GM23338 (cell line): ENCODE data around the gene CASP5. TPM values are rescaled to one million over a fixed set of nuclear protein-coding genes. Genes with fewer than 3 reads are reported as not detected.

Experiments used
- ATAC-seq: fragments of 200-7000 bp; cut with Tn5 transposase; 3 replicates; pipeline ENCODE4 v1.9.1; 2020
- DNase-seq: peaks from one replicate; pipeline ENCODE4 v3.0.0-alpha.2; 2015; ENCODE audit warnings: low spot score
- H2AFZ ChIP-seq: fragments of 200-600 bp; sonication (generic); 2 replicates; pipeline ENCODE4 v1.8.0; 2016; ENCODE audit warnings: antibody characterized with exemption, mild to moderate bottlenecking, moderate library complexity
- H3F3A ChIP-seq: fragments of 200-600 bp; sonication (generic); replicated peaks from 2 replicates; pipeline ENCODE4 v1.8.0; 2017; ENCODE audit warnings: antibody characterized with exemption, mixed run types, low read depth
- H3K27ac ChIP-seq: fragments of 200-600 bp; sonication (generic); 2 replicates; pipeline ENCODE4 v1.6.1; 2016; ENCODE audit warnings: low read depth
- H3K27me3 ChIP-seq: fragments of 200-600 bp; sonication (generic); 2 replicates; pipeline ENCODE4 v1.8.0; 2016; ENCODE audit warnings: mild to moderate bottlenecking, mixed run types, moderate library complexity; ENCODE audit not compliant: insufficient read depth
- H3K36me3 ChIP-seq: fragments of 200-600 bp; sonication (generic); 2 replicates; pipeline ENCODE4 v1.8.0; 2016; ENCODE audit warnings: mild to moderate bottlenecking; ENCODE audit not compliant: insufficient read depth
- H3K4me1 ChIP-seq: fragments of 200-600 bp; sonication (generic); 2 replicates; pipeline ENCODE4 v1.8.0; 2016; ENCODE audit warnings: mild to moderate bottlenecking, moderate library complexity; ENCODE audit not compliant: insufficient read depth
- H3K4me2 ChIP-seq: fragments of 200-600 bp; sonication (generic); 2 replicates; pipeline ENCODE4 v1.7.1; 2017; ENCODE audit warnings: mixed run types
- H3K4me3 ChIP-seq: fragments of 200-600 bp; sonication (generic); 2 replicates; pipeline ENCODE4 v1.6.1; 2016; ENCODE audit warnings: mixed run types
- H3K79me2 ChIP-seq: fragments of 200-600 bp; sonication (generic); replicated peaks from 2 replicates; pipeline ENCODE4 v1.8.0; 2017; ENCODE audit warnings: mild to moderate bottlenecking; ENCODE audit not compliant: insufficient read depth
- H3K9me2 ChIP-seq: fragments of 200-600 bp; sonication (generic); 2 replicates; pipeline ENCODE4 v1.8.0; 2017; ENCODE audit not compliant: insufficient read depth
- H4K20me1 ChIP-seq: fragments of 200-600 bp; sonication (generic); replicated peaks from 2 replicates; pipeline ENCODE4 v1.8.0; 2017; ENCODE audit warnings: mild to moderate bottlenecking; ENCODE audit not compliant: insufficient read depth
- H3K27ac Mint-ChIP-seq: 2 replicates; pipeline ENCODE4 v1.8.0; 2020; ENCODE audit warnings: inconsistent platforms, mild to moderate bottlenecking, moderate library complexity, mixed read lengths
- H3K27me3 Mint-ChIP-seq: 3 replicates; pipeline ENCODE4 v1.8.0; 2022; ENCODE audit warnings: low read depth, mild to moderate bottlenecking, moderate library complexity, mixed read lengths, inconsistent platforms; ENCODE audit not compliant: insufficient read depth, poor library complexity
- H3K36me3 Mint-ChIP-seq: 3 replicates; pipeline ENCODE4 v1.8.0; 2021; ENCODE audit warnings: low read depth, mild to moderate bottlenecking, inconsistent platforms, moderate library complexity, mixed read lengths
- H3K4me1 Mint-ChIP-seq: 3 replicates; pipeline ENCODE4 v1.8.0; 2020; ENCODE audit warnings: mild to moderate bottlenecking, inconsistent platforms, mixed read lengths
- H3K4me3 Mint-ChIP-seq: 3 replicates; pipeline ENCODE4 v1.8.0; 2021; ENCODE audit warnings: moderate library complexity, mild to moderate bottlenecking, inconsistent platforms, mixed read lengths
- H3K9me3 Mint-ChIP-seq: 3 replicates; pipeline ENCODE4 v1.8.0; 2020; ENCODE audit warnings: moderate library complexity, mild to moderate bottlenecking, inconsistent platforms, mixed read lengths
- CREB1 ChIP-seq: fragments of 250-450 bp; sonication (Bioruptor Pico); IDR thresholded peaks from 2 replicates; pipeline ENCODE4 v1.5.0; 2020; ENCODE audit warnings: low read depth, mild to moderate bottlenecking, moderate library complexity
- EZH2phosphoT487 ChIP-seq: fragments of 200-600 bp; sonication (generic); IDR thresholded peaks from one replicate; pipeline ENCODE4 v1.8.1; 2018; ENCODE audit warnings: antibody characterized with exemption; ENCODE audit not compliant: unreplicated experiment
- JUNB ChIP-seq: IDR thresholded peaks from one replicate; pipeline ENCODE4 v1.6.1; 2016; ENCODE audit warnings: antibody characterized with exemption; ENCODE audit not compliant: unreplicated experiment
- NANOG ChIP-seq: IDR thresholded peaks from 2 replicates; pipeline ENCODE4 v1.6.1; 2016; ENCODE audit warnings: antibody characterized with exemption, borderline replicate concordance
- STAT1 ChIP-seq: IDR thresholded peaks from one replicate; pipeline ENCODE4 v1.6.1; 2016; ENCODE audit warnings: antibody characterized with exemption; ENCODE audit not compliant: unreplicated experiment
- ZNF114 ChIP-seq: fragments of 250-450 bp; sonication (Bioruptor Pico); IDR thresholded peaks from 2 replicates; pipeline ENCODE4 v1.5.0; 2020; ENCODE audit warnings: mild to moderate bottlenecking, moderate library complexity
- polyA plus RNA-seq: library from polyadenylated mRNA; unstranded; fragments of >200 nt; fragmentation: Nextera tagmentation; extraction: Ambion mirVana; gene quantifications from 2 replicates; pipeline ENCODE4 v1.2.1, GENCODE V29; 2016
- total RNA-seq: library from RNA; depleted of rRNA; stranded (reverse); fragments of >200 nt; shearing (Covaris generic); gene quantifications from 2 replicates; pipeline ENCODE4 v1.2.3, GENCODE V29; 2014
- TF ChIP-seq, protein P1 (sequence below): fragments of 250-450 bp; sonication (Bioruptor Pico); IDR thresholded peaks from 2 replicates; pipeline ENCODE4 v1.5.0; 2020; ENCODE audit warnings: mild to moderate bottlenecking, moderate library complexity
- TF ChIP-seq, protein P2 (sequence below), 2 experiments: fragments of 200-600 bp in 1 of 2; sonication (generic) in 1 of 2; conservative IDR thresholded peaks; 2 replicates each; pipeline versions ENCODE4 v1.5.1 to v1.6.1; 2016 to 2017; ENCODE audit warnings: antibody characterized with exemption in 2 of 2, low read depth in 2 of 2, mild to moderate bottlenecking in 2 of 2, moderate library complexity in 1 of 2
- TF ChIP-seq, protein P3 (sequence below): IDR thresholded peaks from 2 replicates; pipeline ENCODE4 v1.6.1; 2016; ENCODE audit warnings: antibody characterized with exemption

The CASP5 gene
- total and polyA plus RNA-seq, 2 experiments from 2014 or later: not detected

DNA sequence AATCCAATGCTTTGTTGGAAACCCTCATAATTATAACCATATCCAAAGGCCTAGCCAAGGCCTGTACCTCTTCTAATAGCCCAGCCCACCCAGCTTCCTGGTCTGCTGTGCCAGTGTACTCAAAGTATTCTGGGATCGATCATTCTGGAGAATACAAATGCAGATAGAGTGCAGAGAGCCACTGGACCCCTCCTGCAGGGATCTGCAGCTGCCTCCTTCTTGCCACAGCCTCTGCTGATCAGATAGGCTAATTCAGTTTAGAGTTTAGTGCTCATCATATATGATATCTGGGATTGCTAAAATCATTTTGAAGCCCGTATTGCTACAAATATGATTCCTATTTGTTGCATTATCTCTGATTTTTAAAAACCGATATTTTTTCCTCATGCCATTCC lies 17.5 kb downstream of the CASP5 start (continued):
- TF ChIP-seq, protein P1, sequence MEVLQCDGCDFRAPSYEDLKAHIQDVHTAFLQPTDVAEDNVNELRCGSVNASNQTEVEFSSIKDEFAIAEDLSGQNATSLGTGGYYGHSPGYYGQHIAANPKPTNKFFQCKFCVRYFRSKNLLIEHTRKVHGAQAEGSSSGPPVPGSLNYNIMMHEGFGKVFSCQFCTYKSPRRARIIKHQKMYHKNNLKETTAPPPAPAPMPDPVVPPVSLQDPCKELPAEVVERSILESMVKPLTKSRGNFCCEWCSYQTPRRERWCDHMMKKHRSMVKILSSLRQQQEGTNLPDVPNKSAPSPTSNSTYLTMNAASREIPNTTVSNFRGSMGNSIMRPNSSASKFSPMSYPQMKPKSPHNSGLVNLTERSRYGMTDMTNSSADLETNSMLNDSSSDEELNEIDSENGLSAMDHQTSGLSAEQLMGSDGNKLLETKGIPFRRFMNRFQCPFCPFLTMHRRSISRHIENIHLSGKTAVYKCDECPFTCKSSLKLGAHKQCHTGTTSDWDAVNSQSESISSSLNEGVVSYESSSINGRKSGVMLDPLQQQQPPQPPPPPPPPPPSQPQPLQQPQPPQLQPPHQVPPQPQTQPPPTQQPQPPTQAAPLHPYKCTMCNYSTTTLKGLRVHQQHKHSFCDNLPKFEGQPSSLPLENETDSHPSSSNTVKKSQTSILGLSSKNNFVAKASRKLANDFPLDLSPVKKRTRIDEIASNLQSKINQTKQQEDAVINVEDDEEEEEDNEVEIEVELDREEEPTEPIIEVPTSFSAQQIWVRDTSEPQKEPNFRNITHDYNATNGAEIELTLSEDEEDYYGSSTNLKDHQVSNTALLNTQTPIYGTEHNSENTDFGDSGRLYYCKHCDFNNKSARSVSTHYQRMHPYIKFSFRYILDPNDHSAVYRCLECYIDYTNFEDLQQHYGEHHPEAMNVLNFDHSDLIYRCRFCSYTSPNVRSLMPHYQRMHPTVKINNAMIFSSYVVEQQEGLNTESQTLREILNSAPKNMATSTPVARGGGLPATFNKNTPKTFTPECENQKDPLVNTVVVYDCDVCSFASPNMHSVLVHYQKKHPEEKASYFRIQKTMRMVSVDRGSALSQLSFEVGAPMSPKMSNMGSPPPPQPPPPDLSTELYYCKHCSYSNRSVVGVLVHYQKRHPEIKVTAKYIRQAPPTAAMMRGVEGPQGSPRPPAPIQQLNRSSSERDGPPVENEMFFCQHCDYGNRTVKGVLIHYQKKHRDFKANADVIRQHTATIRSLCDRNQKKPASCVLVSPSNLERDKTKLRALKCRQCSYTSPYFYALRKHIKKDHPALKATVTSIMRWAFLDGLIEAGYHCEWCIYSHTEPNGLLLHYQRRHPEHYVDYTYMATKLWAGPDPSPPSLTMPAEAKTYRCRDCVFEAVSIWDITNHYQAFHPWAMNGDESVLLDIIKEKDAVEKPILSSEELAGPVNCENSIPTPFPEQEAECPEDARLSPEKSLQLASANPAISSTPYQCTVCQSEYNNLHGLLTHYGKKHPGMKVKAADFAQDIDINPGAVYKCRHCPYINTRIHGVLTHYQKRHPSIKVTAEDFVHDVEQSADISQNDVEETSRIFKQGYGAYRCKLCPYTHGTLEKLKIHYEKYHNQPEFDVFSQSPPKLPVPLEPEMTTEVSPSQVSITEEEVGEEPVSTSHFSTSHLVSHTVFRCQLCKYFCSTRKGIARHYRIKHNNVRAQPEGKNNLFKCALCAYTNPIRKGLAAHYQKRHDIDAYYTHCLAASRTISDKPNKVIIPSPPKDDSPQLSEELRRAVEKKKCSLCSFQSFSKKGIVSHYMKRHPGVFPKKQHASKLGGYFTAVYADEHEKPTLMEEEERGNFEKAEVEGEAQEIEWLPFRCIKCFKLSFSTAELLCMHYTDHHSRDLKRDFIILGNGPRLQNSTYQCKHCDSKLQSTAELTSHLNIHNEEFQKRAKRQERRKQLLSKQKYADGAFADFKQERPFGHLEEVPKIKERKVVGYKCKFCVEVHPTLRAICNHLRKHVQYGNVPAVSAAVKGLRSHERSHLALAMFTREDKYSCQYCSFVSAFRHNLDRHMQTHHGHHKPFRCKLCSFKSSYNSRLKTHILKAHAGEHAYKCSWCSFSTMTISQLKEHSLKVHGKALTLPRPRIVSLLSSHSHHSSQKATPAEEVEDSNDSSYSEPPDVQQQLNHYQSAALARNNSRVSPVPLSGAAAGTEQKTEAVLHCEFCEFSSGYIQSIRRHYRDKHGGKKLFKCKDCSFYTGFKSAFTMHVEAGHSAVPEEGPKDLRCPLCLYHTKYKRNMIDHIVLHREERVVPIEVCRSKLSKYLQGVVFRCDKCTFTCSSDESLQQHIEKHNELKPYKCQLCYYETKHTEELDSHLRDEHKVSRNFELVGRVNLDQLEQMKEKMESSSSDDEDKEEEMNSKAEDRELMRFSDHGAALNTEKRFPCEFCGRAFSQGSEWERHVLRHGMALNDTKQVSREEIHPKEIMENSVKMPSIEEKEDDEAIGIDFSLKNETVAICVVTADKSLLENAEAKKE (CRISPR knock-in tag): no peak
- TF ChIP-seq ZNF114: no peak
- TF ChIP-seq EZH2phosphoT487: no peak
- TF ChIP-seq, protein P2, sequence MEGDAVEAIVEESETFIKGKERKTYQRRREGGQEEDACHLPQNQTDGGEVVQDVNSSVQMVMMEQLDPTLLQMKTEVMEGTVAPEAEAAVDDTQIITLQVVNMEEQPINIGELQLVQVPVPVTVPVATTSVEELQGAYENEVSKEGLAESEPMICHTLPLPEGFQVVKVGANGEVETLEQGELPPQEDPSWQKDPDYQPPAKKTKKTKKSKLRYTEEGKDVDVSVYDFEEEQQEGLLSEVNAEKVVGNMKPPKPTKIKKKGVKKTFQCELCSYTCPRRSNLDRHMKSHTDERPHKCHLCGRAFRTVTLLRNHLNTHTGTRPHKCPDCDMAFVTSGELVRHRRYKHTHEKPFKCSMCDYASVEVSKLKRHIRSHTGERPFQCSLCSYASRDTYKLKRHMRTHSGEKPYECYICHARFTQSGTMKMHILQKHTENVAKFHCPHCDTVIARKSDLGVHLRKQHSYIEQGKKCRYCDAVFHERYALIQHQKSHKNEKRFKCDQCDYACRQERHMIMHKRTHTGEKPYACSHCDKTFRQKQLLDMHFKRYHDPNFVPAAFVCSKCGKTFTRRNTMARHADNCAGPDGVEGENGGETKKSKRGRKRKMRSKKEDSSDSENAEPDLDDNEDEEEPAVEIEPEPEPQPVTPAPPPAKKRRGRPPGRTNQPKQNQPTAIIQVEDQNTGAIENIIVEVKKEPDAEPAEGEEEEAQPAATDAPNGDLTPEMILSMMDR (conservative IDR thresholded peaks at IDR 0.05; ENCODE audit: low read depth in 2 of 2): no peak
- TF ChIP-seq, protein P3, sequence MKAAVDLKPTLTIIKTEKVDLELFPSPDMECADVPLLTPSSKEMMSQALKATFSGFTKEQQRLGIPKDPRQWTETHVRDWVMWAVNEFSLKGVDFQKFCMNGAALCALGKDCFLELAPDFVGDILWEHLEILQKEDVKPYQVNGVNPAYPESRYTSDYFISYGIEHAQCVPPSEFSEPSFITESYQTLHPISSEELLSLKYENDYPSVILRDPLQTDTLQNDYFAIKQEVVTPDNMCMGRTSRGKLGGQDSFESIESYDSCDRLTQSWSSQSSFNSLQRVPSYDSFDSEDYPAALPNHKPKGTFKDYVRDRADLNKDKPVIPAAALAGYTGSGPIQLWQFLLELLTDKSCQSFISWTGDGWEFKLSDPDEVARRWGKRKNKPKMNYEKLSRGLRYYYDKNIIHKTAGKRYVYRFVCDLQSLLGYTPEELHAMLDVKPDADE: no peak
- TF ChIP-seq STAT1: no peak
- no peak for TF ChIP-seq JUNB

DNA sequence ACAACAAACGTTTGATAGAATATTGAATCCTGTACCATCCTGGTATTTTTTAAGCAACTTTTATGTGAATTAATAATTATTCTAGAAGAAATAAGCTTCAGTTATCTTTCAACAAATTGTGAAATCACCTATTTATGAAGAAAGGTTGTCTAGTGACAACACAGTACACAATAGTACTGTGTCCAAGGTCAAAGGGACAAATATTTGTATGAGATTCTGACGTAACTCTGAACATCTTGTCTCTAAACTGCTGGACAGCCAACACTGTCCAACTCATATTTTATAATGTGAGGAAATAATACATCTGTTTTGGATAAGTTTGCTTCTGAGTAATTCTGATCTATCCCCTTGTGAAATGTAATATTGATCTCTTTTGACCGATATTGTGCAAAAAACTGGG lies 18.9 kb downstream of the CASP5 start:
- Mint-ChIP-seq H3K27me3 (peaks cover 4% of the 10 kb centered on the region), H3K4me1 (no peaks in the 10 kb centered on the region), H3K9me3 (no peaks in the 10 kb centered on the region), H3K4me3 (no peak overlapping the region), H3K27ac (no peak overlapping the region), H3K36me3 (peaks cover 5% of the 10 kb centered on the region; the same call in 1 of the 3 replicates)
- Histone ChIP-seq H3K27ac (no peak overlapping the region), H3K36me3 (no peaks in the 10 kb centered on the region), H3K4me3 (no peak overlapping the region), H3F3A (no peaks in the 10 kb centered on the region), H3K4me1 (no peaks in the 10 kb centered on the region), H3K27me3 (no peaks in the 10 kb centered on the region), H3K9me2 (no peaks in the 10 kb centered on the region), H2AFZ (no peak overlapping the region), H3K4me2 (no peak overlapping the region), H3K79me2 (no peaks in the 10 kb centered on the region), H4K20me1 (no peaks in the 10 kb centered on the region)
- ATAC-seq (no peak), DNase-seq (no peak)
- no peak for TF ChIP-seq EZH2phosphoT487
- TF ChIP-seq, protein P2 (conservative IDR thresholded peaks at IDR 0.05; ENCODE audit: low read depth in 2 of 2): no peak
- TF ChIP-seq STAT1: no peak
- no peak for TF ChIP-seq ZNF114
- no peak for TF ChIP-seq CREB1 (CRISPR knock-in tag)
- TF ChIP-seq, protein P3: no peak
- TF ChIP-seq NANOG: no peak
- no peak for TF ChIP-seq JUNB
